HepG2 (cell line): ENCODE data around the gene ZNF385B.

ENCODE experiments used
- CREBL2 ChIP-seq: sonication (generic); formaldehyde crosslinking; IDR thresholded peaks from 2 replicates; pipeline ENCODE4 v1.8.1; 2023; ENCODE audit warnings: missing genetic modification reagents, mild to moderate bottlenecking, borderline replicate concordance
- ZNF574 ChIP-seq: sonication (generic); formaldehyde crosslinking; IDR thresholded peaks from 2 replicates; pipeline ENCODE4 v1.4.0; 2020; ENCODE audit warnings: missing genetic modification reagents

- TF ChIP-seq ZNF574 (no peak), CREBL2 (CRISPR knock-in tag) (no peak)
Measured at GRCh38 chr2:179561702-179562101, 299.7 kb downstream of the ZNF385B start.
